HuH-7 (cell line): Measurements from ENCODE around the gene BYSL.

ENCODE experiments used
- DNase-seq: peaks from one replicate; pipeline ENCODE4 v3.0.0; 2011; ENCODE audit warnings: low spot score

The BYSL gene

DNA sequence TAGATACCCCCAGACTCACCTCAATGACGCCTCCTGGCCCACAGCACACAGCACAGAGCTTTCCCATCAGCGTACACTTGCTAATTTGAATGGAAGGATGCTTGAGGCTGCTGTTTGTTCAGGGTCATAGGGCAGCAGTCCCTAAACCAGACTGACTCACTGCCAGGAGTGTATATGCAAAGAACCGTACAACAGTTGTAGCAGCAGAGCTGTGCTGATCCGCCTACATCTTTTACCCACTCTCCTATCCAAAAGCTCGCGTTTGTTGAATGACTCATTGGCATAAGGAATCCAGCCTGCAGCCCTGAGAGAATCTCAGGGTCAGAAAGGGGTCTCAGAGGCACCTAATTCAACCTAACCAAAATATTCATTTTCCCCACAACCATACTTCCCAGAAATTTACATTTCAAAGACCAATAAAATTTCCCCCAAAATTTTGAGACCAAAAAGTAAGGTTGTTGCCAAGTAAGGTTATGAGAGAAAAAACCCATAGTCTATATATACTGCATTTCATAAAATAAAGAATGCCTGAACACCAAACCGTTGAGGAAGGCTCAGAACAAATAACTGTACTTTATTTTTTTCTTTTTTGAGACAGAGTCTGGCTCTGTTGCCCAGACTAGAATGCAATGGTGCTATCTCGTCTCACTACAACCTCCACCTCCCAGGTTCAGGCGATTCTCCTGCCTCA, 55.6 kb downstream of the BYSL start:
- no peak for DNase-seq
